GM19193 (cell line): ENCODE data around the gene CCDC7.

Source experiments
- POLR2A ChIP-seq: IDR thresholded peaks from 4 replicates; pipeline ENCODE4 v1.6.1; 2011; ENCODE audit not compliant: insufficient read depth, insufficient read length; ENCODE audit errors: extremely low read depth

CCDC7 gene

GRCh38 chr10:32788359-32788758, 342.4 kb downstream of the CCDC7 start:
- no peak for TF ChIP-seq POLR2A

GRCh38 chr10:32790483-32790882, 344.5 kb downstream of the CCDC7 start:
- no peak for TF ChIP-seq POLR2A

- TF ChIP-seq POLR2A, result no peak
These were observed 347.1 kb downstream of the CCDC7 start for GRCh38 chr10:32793033-32793432.

DNA sequence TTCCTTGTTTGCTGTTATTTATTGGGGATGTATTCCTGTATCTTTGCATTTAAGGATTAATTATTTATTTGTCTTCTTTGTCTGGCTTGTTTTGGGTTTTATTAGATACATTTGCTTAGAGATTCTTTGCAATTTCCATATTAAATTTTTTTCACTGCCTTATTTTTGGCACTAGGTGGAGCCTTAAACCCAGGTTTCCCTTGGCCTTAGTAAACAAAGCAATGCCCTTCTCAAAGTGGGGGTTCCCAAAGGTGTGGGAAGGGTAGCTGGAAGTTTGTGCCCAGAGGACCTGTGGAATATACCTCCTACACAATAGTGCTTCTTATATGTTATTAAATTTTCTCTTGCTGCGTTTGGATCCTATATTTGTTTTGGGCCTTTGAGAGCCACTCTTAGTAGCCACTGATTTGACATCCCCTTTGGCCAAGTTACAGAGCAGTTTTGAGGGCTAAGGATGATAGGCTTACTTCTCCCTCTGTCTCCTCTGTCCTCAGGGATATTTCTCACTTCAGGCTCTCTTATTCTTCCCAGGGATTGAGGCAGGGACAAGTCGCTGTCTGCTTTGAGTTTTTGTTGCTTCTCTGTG, 349.8 kb downstream of the CCDC7 start:
- TF ChIP-seq POLR2A, result no peak

DNA sequence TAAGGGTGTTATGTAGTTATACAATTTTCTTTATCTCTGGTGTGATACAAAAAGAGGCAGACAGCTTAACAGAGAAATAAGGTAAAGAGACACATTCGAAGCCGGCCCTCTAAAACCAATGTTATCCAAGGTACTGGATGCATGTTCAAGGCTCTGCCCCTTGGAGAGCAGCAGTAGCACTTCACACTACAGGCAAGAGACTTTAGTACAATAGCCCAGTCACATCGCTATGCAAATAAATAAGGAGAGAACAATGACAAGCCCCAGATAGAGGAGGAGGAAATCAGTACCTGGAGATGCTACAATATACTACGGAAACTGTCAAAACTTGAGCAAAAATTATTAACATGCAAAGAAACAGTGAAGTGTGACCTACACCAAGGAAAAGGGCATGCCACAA, 401.0 kb downstream of the CCDC7 start:
- no peak for TF ChIP-seq POLR2A

DNA sequence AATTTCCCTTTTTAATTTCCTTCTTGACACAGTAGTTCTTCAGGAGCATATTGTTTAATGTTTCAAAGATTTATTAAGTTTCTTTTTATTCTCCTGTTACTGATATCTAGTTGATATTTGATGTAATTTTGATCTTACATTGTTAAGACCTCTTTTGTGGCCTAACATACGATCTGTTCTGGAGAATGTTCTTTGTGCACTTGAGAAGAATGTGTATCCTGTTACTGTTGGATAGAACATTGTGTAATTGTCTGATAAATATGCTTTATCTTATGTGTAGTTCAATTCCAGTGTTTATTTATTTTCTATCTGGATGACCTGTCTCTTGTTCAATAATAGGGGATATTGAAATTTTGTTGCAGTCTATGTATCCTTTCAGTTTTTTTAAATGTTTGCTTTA, 405.4 kb downstream of the CCDC7 start:
- no peak for TF ChIP-seq POLR2A

- TF ChIP-seq POLR2A, result no peak
These were observed 408.5 kb downstream of the CCDC7 start for GRCh38 chr10:32854435-32854834.

DNA sequence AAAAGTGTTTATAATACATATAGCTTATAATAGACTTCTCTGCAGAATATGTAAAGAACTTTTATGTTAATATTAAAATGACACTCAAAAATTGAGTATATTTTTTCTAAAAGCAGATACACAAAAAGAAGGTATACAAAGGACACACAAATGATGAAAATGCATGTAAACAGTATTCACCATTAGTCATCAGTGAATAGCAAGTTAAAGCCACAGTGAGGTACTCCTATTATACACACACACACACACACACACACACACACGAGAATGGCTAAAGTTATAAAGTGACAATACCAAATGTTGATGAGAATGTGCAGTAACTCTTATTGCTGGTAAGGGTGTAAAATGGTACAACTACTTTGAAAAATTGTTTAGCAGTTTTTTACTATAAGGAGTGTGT, 419.2 kb downstream of the CCDC7 start:
- TF ChIP-seq POLR2A, result no peak

DNA sequence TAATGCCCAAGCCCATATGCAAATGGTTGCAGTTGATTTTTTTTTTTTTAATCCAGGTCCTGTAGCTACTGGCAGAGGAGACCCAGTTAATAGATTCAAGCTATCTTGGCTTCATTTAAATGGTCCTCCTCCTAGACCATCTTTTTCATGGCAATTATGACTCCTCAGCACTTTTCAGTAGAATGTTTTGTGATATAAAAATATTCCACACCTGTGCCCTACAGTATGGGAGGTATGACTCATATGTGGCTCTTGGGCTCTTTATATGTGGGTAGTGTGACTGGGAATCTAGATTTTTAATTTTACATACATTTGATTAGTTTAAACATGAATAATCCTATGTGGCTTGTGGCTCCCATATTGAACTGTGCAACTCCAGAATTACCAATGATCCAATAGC, 432.0 kb downstream of the CCDC7 start:
- no peak for TF ChIP-seq POLR2A

DNA sequence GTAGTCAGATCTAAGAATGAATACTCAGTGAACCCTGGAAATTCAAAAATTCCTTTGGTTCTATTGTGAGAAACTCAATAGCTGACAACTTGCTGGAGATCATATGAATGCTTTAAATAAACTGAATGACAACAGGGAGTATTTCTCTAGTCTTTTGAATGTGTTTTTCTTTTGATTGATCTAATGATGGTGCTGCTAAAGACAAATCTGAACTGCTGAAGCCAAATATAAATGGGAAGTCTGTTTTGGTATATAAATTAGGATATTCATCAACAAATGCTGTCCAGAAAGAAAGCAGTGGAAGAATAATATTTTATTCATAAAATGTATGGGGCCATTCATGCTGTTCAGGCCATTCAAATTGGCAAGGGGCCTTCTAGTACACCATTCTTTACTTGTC, 432.7 kb downstream of the CCDC7 start:
- TF ChIP-seq POLR2A, result no peak

- no peak for TF ChIP-seq POLR2A
These were observed 436.1 kb downstream of the CCDC7 start for GRCh38 chr10:32882076-32882475.

GRCh38 chr10:32887481-32887880, 441.5 kb downstream of the CCDC7 start:
- no peak for TF ChIP-seq POLR2A

- TF ChIP-seq POLR2A, result no peak
These were observed 442.4 kb downstream of the CCDC7 start for GRCh38 chr10:32888161-32888927.

DNA sequence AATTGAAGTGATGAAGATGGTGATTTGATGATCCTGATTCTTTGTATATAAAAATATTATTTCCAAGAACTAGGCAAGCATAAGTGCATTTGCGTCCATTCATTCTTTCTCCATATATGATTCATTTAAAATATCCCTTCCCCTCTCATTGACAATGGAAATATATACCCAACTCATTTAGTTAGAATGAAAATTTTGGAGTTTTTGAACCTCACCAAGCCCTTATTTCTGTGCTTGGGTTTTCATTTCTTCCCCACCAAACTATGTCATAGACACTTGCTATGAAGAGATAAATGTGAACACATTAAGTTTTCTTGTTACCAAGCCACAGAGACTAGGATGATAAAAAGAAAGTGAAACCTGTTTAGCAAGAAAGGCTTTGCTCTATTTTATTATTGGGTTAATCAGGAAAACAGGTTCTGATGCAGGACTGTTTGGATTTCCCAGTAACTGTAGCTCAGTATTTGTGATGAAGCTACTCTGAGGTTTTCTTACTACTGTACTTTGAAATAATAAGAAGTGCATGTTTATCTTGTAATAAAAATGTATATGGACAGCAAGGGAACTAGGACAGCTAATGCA, 443.8 kb downstream of the CCDC7 start:
- TF ChIP-seq POLR2A, result no peak

DNA sequence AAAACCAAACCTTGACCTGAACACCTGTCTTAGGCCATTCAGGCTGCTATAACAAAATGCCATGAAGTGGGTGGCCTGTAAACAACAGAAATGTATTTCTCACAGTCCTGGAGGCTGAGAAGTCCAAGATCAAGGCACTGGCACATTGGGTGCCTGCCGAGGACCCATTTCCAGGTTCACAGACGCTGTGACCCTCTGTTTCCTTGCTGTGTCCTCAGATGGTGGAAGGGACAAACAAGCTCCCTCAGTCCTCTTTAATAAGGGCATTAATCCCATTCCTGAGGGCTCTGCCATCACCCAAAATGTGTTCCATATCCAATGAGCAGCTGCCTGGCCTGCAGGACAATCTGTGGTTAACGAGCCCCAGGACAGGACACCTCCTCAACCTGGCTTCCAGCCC, 444.5 kb downstream of the CCDC7 start:
- no peak for TF ChIP-seq POLR2A

- TF ChIP-seq POLR2A, result no peak
These were observed 445.3 kb downstream of the CCDC7 start for GRCh38 chr10:32891261-32891660.
